Epithelial cell of esophagus (primary cell): ENCODE data around the gene TRAPPC10.

Experiments used
- DNase-seq: peaks from one replicate; pipeline ENCODE4 v3.0.0; 2010; ENCODE audit warnings: low read depth
- H3K4me3 ChIP-seq: 2 replicates; pipeline ENCODE4 v1.5.1; 2011; ENCODE audit warnings: mild to moderate bottlenecking, low read length, control low read depth
- TF ChIP-seq, protein P1 (sequence below): IDR thresholded peaks from 2 replicates; pipeline ENCODE4 v1.5.1; 2011; ENCODE audit warnings: low read depth, mild to moderate bottlenecking, low read length, control low read depth, inconsistent platforms; ENCODE audit not compliant: insufficient read depth; ENCODE audit errors: missing control alignments

The TRAPPC10 gene, protein sequence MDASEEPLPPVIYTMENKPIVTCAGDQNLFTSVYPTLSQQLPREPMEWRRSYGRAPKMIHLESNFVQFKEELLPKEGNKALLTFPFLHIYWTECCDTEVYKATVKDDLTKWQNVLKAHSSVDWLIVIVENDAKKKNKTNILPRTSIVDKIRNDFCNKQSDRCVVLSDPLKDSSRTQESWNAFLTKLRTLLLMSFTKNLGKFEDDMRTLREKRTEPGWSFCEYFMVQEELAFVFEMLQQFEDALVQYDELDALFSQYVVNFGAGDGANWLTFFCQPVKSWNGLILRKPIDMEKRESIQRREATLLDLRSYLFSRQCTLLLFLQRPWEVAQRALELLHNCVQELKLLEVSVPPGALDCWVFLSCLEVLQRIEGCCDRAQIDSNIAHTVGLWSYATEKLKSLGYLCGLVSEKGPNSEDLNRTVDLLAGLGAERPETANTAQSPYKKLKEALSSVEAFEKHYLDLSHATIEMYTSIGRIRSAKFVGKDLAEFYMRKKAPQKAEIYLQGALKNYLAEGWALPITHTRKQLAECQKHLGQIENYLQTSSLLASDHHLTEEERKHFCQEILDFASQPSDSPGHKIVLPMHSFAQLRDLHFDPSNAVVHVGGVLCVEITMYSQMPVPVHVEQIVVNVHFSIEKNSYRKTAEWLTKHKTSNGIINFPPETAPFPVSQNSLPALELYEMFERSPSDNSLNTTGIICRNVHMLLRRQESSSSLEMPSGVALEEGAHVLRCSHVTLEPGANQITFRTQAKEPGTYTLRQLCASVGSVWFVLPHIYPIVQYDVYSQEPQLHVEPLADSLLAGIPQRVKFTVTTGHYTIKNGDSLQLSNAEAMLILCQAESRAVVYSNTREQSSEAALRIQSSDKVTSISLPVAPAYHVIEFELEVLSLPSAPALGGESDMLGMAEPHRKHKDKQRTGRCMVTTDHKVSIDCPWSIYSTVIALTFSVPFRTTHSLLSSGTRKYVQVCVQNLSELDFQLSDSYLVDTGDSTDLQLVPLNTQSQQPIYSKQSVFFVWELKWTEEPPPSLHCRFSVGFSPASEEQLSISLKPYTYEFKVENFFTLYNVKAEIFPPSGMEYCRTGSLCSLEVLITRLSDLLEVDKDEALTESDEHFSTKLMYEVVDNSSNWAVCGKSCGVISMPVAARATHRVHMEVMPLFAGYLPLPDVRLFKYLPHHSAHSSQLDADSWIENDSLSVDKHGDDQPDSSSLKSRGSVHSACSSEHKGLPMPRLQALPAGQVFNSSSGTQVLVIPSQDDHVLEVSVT

GRCh38 chr21:44011579-44012473 is at the start of gene TRAPPC10:
Gene TRAPPC10 (plus strand): TSS chr21:44012309. CDS start chr21:44012494, 185 bp downstream.
- DNase-seq, result peak; percentile 90
- TF ChIP-seq, protein P1, sequence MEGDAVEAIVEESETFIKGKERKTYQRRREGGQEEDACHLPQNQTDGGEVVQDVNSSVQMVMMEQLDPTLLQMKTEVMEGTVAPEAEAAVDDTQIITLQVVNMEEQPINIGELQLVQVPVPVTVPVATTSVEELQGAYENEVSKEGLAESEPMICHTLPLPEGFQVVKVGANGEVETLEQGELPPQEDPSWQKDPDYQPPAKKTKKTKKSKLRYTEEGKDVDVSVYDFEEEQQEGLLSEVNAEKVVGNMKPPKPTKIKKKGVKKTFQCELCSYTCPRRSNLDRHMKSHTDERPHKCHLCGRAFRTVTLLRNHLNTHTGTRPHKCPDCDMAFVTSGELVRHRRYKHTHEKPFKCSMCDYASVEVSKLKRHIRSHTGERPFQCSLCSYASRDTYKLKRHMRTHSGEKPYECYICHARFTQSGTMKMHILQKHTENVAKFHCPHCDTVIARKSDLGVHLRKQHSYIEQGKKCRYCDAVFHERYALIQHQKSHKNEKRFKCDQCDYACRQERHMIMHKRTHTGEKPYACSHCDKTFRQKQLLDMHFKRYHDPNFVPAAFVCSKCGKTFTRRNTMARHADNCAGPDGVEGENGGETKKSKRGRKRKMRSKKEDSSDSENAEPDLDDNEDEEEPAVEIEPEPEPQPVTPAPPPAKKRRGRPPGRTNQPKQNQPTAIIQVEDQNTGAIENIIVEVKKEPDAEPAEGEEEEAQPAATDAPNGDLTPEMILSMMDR, result no peak

DNA sequence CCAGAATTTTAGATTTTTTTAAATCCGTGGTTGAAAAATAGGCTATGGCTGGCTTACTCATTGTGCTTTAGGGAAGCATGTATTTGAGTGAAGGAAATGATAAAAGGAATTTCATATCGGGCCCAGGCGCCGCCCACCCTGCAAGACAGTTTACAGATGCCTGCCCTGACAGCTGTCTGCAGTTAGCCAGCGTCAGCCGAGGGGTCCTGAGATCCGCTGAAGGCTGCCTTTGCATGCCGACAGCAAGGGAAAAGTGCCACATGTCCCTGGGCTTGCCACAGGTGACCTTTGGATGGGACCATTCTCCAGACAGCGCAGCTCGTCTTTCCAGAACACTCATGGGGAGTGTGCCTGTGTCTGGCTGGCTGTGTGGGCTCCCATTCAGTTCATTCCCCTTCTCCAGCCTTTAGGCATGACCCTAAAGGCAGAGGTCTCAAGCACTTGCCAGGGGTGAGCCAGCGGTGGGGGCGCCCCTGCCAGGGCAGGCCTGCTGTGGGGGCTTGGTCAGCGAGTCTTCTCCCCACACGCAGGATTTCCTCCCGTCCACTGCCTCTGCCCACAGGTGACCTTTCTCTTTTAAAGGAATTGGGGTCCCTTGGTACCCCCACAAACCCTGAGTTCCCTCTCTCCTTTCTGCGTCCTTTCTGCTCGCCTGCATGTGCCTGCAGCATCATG is 46.1 kb upstream of the TRAPPC10 start:
- H3K4me3 ChIP-seq, result no peak overlapping the region
- no peak for DNase-seq
- TF ChIP-seq, protein P1, result no peak

More at GRCh38 chr21:44011579-44012473, at the start of gene TRAPPC10:
- peak within 1 kb of the TSS; percentile 68 for H3K4me3 ChIP-seq

DNA sequence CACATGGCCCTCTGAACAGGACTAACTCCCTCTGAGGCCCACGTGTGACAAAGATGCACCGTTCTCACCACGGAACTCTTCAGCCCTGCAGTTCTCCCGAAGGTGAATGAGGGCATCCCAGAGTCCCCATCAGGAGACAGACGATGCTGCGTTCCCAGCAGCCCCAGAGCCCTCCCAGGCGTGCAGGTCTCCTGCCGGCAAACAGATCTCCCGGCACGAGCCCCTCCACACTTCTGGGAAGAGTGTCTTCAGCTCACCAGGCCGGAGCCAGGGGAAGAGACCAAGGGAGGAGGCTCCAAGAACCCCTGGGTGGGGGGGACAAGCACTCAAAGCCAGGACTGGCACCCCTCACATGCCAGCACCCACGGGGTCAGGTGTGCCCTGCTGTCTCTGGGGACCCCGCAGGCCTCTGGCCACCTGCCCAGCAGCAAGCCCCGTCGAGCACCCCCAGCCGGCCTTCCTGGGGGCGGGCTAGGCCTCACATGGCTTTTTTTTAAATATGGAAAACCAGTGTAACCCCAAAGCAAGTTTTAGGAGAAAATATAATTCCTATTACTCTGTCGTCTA is 45.1 kb upstream of the TRAPPC10 start:
- no peak for DNase-seq
- no peak overlapping the region for H3K4me3 ChIP-seq
- TF ChIP-seq, protein P1, result no peak

DNA sequence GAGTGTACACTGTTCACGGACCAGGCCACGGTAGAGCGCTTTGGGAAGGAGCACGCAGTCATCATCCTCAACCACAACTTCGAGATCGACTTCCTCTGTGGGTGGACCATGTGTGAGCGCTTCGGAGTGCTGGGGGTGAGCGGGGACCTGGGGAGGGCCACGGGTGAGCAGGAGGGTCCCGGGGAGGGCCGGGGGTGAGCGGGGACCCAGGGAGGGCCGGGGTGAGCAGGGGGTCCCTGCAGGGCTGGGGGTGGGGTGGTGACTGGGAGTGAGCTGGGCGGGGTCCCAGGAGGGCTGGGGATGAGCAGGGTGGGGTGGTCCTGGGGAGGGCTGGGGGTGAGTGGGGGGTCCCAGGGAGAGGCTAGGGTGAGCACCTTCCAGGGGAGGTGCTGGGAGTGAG is 44.1 kb upstream of the TRAPPC10 start:
- TF ChIP-seq, protein P1, result no peak
- DNase-seq, result no peak
- H3K4me3 ChIP-seq, result no peak overlapping the region

DNA sequence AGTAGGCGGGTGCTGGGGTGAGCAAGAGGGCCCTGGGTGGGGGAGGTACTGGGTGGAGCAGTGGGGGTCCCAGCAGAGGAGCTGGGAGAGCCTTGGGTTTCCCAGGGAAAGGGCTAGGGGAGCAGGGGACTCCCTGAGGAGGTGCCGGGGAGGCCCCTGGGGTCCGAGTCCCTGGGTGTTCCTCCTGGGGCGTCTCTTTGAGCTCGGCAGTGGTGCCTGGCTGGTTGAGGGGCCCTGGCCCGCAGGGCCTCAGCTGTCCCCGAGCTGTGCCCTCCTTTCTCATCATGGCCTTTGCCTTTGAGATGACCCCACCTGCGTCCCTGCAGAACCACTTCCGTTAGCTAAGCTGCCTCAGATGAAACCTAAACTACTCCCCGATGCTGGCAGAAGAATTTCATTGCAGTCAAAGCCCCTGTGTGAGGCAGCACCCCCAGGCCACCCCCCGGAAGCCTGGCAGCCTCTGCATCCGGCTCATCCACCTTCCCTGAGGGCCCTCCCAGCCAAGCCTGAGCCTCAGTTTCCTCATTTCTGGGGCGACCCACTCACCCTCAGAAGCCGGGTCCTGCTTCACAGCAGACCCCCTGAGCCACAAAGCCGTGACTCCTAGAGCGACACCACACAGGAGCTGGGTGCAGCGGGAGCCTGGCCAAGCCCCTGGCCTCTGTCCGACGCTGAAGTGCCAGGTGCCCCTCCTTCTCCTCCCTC is 43.5 kb upstream of the TRAPPC10 start:
- no peak overlapping the region for H3K4me3 ChIP-seq
- TF ChIP-seq, protein P1, result no peak
- DNase-seq, result no peak
